D721Med (cell line): ENCODE measurements around the gene G2E3.

Experiments used
- DNase-seq: peaks from one replicate; pipeline ENCODE4 v3.0.0; 2011; ENCODE audit warnings: low spot score; ENCODE audit not compliant: insufficient read length
- FAIRE-seq: peaks from 2 replicates; lab custom pipeline; 2011; peaks lifted over from hg19 to GRCh38; lab: Jason Lieb, UNC
- CTCF ChIP-seq: IDR thresholded peaks from 2 replicates; pipeline ENCODE4 v1.5.1; 2012; ENCODE audit warnings: mild to moderate bottlenecking, control low read depth; ENCODE audit not compliant: insufficient read depth; ENCODE audit errors: missing control alignments

G2E3 gene

GRCh38 chr14:30559638-30560091 lies 707 bp downstream of the G2E3 start:
- no peak for DNase-seq
- TF ChIP-seq CTCF, result no peak
- FAIRE-seq, result no peak

DNA sequence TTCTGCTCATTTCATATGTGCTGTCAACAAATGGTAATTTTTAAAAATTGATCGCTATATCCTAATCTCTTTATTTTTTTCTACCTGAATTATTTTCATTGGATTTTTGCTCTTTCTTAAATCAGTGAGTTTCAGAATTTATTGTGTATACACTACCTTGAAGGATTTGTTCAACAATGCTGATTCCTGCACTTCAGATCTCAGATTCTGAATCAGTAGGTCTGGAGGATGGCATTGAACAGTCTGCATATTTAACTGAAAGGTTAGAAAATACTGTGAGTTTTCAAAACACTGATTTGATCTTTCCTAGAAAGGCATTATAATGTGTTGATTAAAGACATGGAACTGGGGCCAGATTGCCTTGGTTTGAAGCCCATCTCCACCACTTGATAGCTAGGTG lies 1.6 kb downstream of the G2E3 start:
- DNase-seq, result no peak
- TF ChIP-seq CTCF, result no peak
- FAIRE-seq, result peak; percentile 56

DNA sequence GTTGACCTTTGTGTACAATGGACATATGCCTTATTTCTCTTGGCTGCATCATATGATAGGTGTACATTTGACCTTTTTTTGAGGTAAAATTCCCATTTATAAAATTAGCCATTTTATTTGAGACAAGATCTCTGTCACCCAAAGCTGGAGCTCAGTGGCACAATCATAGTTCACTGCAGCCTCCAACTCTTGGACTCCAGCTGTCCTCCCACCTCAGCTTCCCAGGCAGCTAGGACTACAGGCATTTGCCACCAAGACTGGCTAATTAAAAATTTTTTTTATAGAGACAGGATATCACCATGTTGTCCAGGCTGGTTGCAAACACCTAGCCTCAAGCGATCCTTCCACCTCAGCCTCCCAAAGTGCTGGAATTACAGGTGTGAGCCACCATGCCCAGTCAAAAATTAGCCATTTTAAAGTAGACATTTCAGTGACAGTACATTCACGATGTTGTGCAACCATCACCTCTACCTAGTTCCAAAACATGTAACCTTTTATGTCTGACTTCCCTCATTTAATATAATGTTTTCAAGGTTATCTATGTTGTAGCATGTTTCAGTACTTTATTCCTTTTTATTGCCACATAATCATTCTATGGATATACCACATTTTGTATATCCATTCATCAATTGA lies 5.4 kb downstream of the G2E3 start:
- TF ChIP-seq CTCF, result no peak
- FAIRE-seq (peak; percentile 21), DNase-seq (no peak)

GRCh38 chr14:30564868-30565248 lies 5.9 kb downstream of the G2E3 start:
- TF ChIP-seq CTCF, result no peak
- DNase-seq, result no peak
- FAIRE-seq, result no peak

DNA sequence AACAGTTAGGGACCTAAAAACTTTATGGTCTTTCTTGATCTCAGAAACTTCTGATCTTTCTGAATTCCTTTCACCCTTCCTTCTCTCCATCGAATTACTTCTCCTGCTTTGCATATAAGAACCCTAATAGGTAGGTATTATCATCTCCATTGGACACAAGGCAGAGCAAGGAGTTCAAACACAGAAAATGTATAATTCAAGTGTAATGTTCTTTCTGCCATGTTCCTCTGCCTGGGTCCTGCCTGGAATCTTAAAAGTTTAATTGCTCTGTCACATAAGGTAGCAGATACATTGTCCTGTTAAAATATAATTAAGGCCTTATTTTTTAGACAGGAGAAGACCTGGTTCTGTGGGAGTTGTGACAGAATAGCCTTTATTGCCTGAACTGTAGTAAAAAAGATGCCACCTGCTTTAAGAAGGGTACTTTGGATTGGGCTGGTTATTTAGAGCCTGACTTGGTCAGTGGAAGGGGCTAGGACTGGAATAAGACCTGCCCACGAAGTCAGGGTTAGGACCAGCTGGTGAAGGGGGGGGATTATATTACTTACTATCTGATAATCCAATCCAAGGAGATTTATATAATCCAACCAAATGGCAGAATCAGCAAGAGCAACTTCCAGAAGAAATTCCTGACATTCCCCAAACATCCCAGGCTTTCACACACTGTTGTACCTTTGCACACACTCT lies 10.4 kb downstream of the G2E3 start:
- DNase-seq, result no peak
- FAIRE-seq, result peak; percentile 91
- no peak for TF ChIP-seq CTCF

GRCh38 chr14:30569903-30570226 lies 10.9 kb downstream of the G2E3 start:
- TF ChIP-seq CTCF, result no peak
- DNase-seq (no peak), FAIRE-seq (peak; percentile 11)

GRCh38 chr14:30572237-30572636 lies 13.3 kb downstream of the G2E3 start:
- FAIRE-seq, result peak; percentile 25
- TF ChIP-seq CTCF, result no peak
- no peak for DNase-seq
